GM19238 (cell line): ENCODE data around the gene POFUT1.
"Not testable (repeated sequence)": the region's sequence is repeated elsewhere in the genome, so short reads cannot be mapped to it uniquely, and the experiment has no call there.

Source experiments
- DNase-seq: peaks from one replicate; pipeline ENCODE4 v3.0.0; 2011; ENCODE audit warnings: low spot score; ENCODE audit not compliant: insufficient read length

POFUT1 gene

DNA sequence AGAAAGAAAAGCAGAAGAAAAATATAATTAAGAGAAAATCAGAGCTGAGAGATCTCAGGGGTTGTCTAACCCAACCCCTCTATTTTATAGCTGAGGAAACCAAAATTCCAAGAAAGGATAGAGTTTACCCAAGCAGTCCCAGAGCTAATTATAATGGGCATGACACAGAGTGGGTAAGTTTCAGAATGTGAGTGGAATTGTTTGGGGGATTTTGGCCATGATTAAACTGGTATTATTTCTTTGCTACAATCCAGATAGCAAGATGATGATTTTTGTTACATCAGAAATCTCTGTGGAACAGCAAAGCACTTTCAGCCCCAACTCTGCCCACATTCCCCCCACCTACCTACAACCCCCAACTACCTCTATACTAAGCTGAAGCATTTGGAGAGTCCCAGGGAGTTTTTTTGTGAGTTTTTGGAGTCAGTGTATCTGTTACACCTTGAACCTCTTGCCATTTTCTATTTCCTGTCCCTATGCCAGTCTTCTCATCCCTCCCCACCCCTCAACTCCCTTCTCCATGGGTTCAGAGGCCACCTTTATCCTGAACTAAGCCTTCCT lies 24.7 kb downstream of the POFUT1 start:
- DNase-seq: no peak

DNA sequence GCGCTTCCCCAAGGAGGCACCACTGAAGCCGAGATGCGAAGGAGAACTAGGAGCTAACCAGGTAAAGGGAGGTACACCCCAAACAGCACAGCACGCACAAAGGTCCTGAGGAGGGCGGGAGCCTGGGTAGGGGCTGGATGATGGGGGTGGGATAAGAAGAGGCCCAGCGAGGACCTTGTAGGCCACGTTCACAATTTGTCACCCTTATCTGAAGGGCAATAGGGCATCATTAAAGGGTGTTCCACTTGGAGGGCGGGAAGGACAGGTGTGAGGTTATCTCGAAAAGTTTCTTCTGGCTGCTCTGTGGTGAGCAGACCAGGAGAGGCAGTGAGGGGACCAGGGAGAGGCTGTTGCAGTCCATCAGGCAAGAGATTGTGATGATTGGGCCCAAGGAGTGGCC lies 25.6 kb downstream of the POFUT1 start:
- DNase-seq: no peak

DNA sequence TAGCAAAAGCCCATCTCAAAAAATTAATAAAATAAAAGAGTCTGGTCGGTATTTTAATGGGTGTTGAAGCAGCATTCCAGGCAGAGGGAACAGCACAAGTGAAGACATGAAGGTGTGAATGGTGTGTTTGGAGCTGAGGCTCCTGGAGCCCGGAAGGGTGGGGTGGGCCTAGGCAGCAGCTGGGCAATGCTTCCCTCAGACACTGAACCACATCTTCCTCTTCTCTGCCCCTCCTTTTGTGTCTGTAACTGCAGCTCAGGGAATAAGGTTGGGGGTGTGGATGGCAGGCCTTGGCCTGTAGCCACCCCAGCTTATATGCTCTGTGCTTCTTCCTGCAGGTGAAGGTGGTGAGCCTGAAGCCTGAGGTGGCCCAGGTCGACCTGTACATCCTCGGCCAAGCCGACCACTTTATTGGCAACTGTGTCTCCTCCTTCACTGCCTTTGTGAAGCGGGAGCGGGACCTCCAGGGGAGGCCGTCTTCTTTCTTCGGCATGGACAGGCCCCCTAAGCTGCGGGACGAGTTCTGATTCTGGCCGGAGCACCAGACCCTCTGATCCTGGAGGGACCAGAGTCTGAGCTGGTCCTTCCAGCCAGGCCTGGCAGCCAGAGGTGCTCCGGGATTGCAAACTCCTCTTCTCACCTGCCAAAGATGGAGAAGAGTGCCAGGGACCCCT lies 26.6 kb downstream of the POFUT1 start:
- DNase-seq: no peak

DNA sequence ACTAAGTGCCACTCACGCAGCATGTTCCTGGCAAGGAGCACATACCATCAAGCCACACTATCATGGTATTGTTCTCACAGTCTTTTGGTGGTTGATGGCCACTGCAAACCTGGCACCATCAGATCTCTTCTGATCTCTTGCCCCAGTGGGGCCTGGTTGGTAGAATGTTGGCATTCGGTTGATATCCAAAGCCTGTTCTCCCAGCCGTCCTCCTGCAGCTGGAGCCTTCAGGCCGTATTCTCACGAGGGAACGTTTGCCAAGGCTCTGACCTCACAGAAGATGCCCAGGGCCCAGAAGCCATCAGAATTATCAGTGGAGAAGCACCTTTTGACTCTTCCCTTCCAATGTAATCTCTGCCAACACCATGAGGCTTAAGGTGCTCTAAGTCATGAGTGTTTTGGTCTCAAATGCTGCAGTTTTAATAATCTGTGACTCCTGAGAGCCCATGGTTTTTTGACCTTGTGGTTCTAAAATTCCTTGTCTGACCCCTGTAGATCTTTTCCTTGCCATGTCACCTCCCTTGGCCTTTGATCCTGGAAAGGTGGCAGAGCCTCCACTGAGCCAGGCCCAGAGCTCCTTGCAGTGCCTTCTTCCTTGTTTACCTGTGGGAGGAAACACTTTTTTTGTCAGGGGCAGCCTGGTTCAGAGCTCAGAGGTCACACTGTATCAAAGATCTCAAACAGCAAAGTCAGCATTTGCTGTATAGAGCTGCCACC lies 27.8 kb downstream of the POFUT1 start:
- no peak for DNase-seq

DNA sequence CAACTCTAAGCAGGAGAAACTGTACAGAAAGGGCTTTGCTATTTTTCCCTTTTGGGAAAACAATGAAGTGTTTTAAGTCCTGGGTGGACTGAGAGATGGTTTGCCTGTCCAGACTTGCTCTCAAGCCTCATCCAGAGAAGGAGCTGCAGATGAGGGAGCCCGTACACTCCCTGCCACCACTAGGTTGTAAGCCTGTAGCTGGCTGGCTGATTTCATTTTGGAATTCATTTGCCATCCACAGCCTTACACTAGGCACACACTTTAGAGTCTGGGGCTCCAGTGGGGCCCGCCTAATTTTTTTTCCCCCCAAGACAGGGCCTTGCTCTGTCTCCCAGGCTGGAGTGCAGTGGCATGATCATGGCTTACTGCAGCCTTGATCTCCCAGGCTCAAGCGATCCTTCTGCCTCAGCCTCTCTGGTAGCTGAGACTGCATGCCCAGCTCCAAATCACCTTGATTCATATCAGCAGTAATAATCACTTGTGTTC lies 28.4 kb downstream of the POFUT1 start:
- no peak for DNase-seq

DNA sequence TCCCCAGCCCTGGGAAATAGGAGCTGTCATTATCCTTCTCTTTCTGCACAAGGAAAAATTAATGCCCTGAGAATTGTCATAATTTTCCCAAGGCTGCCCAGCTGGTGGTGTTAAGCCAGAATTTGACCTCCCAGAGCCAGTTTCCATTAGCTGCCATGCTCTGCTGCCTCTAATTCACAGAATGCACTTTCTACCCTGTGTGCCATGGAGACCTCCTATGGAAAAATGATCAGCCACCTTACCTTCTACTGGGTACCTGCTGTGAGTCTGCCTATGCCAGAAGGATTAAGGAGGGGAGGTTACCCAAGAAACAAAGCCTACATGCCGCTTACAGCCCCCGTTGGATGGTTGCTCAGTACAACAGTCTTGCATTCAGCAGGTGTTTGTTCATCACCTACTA lies 29.1 kb downstream of the POFUT1 start:
- no peak for DNase-seq

DNA sequence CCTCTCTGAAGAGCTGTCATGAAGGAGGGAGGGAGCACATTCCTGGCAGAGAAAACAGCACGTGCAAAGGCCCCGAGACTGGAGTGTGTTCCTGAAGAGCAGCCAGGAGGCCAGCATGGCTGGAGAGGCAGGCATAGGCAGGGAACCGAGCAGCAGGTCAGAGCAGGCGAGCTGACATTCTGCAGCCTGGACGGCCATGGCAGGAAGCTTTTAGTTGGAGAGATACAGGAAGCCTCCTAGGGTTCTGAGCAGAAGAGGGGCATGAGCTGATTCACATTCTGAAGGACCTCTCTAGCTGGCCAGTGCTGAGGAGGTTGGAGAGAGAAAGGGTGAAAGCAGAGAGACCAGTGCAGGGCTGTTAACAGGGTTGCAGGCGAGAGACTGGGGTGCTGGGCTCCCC lies 29.7 kb downstream of the POFUT1 start:
- no peak for DNase-seq

DNA sequence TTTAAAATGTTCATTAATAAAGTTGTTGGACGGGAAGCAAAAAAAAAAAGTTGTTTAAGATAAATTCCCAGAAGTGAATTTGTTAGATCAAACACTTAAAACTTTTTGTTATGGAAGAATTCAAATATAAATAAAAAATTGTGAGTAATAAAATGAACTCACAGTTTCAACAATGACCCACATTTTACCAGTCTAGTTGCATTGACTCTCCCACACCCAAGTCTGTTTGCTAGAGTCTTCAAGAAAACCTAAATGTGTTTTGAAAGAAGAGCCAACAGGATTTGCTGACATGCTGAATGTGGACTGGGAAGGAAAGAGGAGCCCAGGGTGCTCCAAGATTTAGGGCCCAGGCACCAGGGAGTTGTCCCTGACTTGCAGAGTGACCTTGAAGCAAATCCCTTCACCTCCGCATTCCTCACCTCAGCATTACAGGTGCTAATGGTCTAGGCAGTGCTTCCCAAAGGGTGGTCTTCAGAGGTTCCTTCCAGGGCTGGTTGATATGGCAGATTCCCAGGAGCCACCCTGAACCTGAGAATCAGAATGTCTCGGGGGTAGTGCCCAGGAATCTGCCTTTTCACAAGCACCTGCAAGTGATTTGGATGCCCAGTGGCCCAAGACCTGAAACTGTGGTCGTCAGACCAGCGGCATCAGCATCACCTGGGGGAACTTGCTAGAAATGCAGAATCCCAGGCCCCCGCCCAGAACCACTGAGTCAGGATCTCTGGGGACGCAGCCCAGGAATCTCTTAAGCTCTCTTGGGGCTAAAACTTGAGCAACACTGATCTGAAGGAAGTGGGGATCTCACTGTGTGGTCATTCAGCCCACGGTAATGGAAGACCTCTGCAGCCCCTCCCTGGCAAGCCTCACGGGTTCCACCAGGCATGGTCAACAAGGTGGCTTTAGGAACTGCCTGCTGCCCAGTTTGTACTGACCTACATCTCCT lies 31.1 kb downstream of the POFUT1 start:
- DNase-seq: no peak

DNA sequence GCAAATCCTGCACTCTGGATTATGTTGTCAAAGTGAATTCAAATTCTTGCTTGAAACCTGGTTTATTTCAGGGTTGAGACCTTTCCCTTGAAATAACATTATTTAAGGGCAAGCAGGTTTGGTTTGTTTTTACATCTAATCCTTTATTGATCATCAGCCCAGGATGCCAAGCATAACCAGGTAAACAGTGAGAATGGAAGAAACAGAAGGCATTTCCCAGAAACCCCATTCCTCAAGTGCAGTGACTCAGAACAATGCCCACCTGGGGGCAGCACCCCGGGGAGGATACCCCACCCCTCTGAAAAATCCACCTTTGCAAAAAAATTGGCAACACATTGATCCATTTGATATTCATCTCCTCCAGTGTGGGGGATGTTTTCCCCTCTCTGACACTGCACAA lies 32.5 kb downstream of the POFUT1 start:
- no peak for DNase-seq

DNA sequence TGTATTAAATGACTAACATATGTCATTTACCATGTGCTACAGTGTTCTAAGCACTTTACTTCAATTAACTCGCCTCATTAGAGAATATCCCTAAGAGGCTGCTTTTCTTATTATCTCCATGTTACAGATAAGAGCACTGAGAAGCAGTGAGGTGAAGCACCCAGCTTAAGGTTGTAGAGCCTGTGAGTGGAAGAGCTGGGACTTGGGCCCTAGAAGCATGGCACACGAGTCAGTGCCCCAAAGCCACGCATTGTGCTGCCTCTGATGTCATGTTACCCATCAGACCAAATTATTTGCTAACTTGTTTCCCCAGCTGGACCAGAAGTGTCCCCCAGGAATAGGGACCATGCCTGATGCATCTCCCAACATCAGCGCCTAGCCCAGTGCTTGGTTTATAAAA lies 34.1 kb downstream of the POFUT1 start:
- DNase-seq: no peak

DNA sequence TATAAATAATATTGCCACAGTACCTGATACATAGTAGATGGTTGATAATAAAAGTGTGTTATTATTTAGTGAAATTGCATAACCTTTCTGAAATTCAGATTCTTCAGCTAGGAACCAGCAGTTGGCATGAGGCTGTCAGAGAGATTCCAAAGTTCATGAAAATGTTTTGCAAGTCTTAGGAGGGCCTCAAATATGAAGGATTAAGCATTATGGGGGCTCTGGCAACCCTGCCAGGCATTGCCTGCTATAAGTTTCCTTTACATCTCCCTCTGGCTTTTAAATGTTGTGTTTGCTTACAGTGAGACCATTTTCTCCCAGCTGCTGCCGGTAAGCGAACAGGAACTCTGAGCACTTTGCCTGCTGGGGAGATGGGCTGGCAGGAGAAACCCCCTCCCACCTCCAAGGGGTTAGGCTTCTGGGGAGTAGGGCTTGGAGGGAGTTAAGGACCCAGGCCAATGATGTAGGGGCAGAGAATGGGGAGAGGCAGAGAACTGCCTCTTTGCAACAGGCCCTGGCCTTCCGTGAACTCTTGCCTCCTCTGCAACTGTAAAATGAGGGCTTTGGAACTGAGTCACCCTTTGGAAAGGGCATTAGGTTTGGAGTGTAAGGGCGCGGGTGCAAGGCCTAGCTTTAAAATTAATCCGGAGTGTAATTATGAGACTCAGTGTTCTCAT lies 36.6 kb downstream of the POFUT1 start:
- no peak for DNase-seq

DNA sequence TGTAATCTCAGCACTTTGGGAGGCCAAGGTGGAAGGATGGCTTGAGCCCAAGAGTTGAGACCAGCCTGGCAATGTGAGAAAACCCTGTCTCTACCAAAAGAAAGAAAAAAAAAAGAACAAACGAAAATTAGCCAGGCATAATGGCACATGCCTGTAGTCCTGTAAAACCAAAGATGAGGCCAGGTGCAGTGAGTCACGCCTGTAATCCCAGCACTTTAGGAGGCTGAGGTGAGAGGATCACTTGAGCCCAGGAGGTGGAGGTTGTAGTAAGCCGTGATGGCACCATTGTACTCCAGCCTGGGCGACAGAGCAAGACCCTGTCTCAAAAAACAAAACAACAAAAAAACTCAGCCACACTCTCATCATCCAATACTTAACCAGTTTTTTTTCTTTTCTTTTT lies 37.3 kb downstream of the POFUT1 start:
- DNase-seq: no peak

DNA sequence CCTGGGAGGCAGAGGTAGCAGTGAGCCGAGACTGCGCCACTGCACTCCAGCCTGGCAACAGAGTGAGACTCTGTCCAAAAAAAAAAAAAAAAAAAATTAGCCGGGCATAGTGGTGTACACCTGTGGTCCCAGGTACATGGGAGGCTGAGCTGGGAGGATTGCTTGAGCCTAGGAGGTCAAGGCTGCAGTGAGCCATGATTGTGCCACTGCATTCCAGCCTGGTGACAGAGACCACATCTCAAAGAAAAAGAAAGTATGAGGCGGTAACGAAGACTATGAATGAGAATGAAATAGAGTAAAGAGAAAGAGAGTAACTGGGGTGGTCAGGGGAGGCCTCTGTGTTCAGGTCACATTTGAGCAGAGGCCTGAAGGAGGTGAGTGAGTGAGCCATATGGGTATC lies 38.5 kb downstream of the POFUT1 start:
- DNase-seq: not testable (repeated sequence)

DNA sequence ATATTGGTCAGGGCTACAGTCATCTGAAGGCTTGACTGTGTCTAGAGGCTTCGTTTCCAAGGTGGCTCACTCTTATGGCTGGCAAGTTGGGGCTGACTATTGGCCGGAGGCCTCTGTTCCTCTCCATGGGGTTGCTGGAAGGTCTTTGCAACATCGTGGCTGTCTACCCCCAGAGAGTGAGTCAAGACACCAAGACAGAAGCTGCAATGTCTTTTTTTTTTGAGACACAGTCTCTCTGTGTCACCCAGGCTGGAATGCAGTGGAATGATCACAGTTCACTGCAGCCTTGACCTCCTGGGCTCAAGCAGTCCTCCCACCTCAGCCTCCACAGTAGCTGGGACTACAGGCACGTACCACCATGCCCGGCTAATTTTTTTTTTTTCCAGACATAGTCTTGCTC lies 40.4 kb downstream of the POFUT1 start:
- no peak for DNase-seq

DNA sequence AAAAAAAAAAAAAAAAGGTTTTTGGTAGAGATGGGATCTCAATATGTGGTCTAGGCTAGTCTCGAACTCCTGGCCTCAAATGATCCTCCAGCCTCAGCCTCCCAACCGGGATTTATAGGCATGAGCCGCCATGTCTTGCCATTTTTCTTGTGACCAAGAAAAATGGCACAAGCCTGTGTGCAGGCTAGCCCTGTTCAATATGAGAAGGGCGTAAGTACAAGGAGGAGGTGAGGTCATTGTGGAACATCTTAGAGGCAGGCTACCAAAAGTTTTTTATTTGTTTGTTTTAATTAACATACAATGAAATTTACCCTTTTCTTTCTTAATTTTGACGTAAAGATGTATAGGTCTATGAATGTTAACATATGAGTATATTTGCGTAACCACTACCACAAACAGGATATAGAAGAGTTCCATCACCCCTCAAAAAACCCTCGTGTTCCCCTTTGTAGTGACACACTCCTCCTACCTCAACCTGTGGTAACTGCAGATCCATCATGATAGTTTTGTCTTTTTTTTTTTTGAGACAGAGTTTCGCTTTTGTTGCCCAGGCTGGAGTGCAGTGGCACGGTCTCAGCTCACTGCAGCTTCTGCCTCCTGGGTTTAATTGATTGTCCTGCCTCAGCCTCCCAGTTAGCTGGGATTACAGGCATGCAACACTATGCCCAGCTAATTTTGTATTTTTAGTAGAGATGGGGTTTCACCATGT lies 41.5 kb downstream of the POFUT1 start:
- no peak for DNase-seq

DNA sequence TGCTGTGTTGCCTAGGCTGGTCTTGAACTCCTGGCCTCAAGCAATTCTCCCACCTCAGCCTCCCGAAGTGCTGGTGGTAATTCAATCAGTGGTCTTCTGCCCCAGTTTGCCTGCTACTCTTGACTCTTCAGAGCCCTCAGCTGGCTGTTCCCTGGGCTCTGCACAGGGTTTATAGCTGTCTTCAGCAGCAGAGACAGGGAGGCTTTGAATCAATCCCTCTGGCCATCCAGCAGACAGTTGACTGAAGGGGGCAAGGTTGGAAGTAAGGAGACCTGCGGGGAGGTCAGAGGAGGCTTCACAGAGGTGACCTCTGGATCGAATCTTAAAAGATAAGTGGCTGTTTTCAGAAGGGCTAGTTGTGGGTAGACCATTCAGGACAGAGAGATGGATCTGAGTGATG lies 43.8 kb downstream of the POFUT1 start:
- no peak for DNase-seq

DNA sequence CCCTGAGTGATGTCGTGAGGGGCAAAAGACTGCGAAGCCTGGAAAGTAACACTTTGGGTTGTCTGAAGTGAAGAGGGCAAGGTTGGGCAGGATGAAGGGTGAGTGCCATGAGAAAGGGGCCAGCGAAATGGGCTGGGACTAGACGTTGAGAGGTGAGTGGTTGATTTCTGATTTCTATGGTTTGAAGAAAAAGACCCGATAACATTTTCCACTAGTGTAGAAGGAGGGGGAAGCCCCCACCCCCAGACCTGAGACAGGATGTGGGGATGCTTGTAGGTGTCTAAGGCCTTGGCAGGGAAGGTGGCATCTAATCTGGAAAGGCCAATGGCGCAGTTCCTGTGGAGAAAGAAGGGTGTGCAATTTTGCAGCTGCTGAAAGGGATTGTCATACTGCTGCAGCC lies 44.5 kb downstream of the POFUT1 start:
- DNase-seq: no peak

DNA sequence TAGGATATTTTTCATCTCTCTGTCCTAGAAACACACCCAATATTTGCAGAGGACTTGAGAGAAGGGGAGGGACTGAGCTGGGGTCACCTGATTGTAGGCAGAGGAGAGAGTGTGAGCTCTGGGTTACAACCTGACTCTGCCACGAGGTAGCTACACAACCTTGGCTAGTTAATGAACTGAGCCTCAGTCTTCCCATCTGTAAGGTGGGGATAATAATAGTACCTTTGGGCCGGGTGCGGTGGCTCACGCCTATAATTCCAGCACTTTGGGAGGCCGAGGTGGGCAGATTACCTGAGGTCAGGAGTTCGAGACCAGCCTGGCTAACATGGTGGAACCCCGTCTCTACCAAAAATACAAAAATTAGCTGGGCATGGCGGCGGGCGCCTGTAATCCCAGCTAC lies 53.3 kb downstream of the POFUT1 start:
- DNase-seq: not testable (repeated sequence)

DNA sequence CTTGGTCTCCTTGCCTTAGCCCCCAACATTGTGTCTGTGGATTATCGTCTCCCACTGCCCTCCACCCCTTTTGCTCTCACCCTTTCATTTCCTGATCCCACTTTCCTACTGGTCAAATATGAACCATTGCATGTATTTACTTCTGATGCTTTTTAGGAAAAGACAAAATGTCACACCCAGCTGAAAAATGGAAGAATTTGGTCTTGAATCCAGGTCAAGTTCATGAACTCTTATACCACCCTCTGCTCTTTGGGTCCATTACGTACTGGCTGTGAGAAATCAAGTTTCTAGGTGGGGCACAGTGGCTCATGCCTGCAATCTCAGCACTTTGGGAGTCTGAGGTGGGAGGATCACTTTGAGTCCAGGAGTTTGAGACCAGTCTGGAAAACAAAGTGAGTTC lies 54.0 kb downstream of the POFUT1 start:
- no peak for DNase-seq

DNA sequence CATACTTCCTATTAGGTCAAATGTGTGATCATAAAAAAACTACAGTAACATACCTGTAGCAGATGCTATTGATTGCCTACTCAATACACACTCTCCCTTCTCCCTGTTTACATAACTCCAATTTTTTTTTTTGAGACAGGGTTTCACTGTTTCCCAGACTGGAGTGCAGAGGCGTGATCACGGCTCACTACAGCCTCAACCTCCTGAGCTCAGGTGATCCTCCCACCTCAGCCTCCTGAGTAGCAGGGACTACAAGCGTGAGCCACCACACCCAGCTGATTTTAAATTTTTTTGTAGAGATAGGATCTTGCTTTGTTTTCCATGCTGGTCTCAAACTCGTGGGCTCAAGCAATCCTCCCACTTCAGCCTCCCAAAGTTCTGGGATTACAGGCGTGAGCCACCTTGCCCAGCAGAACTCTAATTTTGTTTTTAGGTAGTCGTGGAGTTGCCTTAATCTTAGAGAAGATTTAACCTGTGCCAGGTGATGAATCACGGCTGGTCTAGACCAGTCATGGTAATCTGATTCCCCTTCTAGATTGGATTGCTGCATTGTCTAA lies 55.8 kb downstream of the POFUT1 start:
- no peak for DNase-seq
